GM18520 (cell line): Measurements from ENCODE around the gene RSRC1.
"Not testable (repeated sequence)": the region's sequence is repeated elsewhere in the genome, so short reads cannot be mapped to it uniquely, and the experiment has no call there.

Source experiments
- ATAC-seq: cut with Tn5 transposase; IDR thresholded peaks from one replicate; pipeline ENCODE4 v1.9.1; 2021; ENCODE audit not compliant: unreplicated experiment

RSRC1 gene

DNA sequence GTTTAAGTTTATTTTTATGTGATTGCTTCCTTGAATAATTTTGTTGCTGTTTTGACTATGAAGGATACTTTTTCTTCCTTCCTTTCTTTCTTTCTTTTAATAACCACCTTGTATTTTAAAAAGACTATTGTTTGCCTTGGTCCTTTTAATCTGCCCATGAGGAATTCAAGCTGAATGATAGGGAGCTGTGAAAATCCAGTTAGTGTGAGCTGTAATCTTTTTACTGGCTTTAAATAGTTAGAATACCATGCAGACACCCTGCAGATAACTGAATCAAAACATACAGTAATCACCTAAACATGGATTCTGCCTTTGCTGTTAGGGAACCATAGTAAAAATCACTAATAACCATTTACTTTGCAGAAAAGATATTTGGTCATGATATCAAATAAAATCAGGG lies 110.7 kb downstream of the RSRC1 start:
- no peak for ATAC-seq

DNA sequence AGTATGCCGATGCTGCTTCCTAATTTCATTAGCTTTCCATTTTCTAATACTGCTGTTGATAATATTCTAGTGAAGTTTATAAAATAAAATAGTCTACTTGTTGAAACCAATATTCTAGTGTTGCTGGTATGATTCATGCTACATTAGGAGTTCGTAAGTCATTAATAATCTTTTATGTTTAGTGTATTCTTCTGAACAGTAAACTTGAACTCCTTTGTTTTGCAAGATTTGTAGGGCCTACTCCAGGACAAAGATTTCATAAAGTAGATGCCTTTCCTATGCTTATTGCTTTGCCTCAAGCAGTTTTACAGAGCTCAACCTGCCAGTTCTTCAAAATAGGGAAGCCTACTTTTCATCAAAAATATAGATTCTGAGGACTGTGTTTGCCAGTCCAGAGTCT lies 111.5 kb downstream of the RSRC1 start:
- no peak for ATAC-seq

DNA sequence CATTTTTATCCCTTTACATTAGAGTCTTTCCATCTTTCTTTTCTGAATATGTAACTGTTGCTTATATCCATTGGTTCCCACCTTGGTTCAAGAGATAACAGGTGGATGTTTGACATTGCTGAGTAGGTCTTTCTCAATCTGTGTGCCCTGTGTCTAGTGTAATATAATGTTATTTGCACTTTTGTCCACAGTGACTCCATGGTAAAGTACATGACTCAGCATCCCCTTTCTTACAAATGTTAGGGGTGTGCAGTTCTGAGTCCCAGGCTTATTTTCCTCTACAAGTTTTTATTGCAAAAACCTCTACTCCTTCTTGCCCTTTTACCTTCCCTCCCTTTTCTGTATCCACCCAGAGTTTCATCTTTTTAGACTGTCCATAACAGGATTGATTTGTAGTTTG lies 116.5 kb downstream of the RSRC1 start:
- ATAC-seq = no peak

DNA sequence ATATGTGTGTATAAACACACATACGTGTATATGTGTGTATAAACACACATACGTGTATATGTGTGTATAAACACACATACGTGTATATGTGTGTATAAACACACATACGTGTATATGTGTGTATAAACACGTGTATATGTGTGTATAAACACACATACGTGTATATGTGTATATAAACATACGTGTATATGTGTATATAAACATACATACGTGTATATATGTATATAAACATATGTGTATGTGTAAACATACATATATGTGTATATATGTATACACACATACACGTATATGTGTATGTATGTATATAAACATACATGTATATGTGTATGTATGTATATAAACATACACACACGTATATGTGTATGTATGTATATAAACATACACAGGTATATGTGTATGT lies 119.1 kb downstream of the RSRC1 start:
- not testable (repeated sequence) for ATAC-seq

DNA sequence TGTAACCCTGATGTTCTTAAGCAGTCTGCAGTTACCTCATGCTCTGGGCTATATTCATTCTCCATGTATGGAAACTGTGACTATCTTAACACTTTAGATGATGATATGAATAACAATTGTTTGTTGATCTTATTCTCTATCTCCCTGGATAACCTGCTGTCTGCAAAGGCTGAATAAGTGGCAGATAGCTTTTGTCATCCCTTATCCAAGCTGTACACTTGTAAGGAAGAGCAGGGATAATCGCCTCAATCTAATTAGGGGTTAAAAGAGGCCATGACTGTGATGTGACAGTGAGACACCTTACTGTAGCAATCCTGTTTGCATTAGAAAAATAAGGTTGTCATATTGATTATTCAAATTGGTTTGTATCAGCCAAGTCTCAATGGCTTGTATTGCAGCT lies 123.9 kb downstream of the RSRC1 start:
- ATAC-seq = no peak

DNA sequence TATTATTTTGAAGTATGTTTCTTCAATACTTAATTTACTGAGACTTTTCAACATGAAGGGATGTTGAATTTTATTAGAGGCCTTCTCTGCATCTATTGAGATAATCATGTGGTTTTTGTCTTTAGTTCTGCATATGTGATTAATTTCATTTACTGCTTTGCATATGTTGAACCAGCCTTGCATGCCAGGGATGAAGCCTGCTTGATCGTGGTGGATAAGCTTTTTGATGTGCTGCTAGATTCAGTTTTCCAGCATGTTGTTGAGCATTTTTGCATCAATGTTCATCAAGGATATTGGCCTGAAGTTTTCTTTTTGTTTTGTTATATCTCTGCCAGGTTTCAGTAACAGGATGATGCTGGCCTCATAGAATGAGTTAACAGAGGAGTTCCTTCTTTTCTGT lies 134.4 kb downstream of the RSRC1 start:
- no peak for ATAC-seq

DNA sequence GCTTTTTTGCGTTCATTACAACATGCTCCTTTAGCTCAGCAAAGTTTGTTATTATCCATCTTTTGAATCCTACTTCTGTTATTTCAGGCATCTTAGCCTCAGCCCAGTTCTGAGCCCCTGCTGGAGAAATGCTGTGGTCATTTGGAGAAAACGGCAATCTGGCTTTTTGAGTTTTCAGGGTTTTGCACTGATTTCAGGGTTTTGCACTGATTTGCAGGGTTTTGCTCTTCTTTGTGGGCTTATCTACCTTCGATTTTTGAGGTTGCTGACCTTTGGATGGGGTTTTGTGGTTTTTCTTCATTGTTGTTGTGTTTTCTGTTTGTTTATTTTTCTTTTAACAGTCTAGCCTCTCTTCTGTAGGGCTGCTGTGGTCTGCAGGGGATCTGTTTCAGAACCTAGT lies 137.4 kb downstream of the RSRC1 start:
- no peak for ATAC-seq

- no peak for ATAC-seq
Observed at GRCh38 chr3:158248261-158248660, 138.4 kb downstream of the RSRC1 start.

DNA sequence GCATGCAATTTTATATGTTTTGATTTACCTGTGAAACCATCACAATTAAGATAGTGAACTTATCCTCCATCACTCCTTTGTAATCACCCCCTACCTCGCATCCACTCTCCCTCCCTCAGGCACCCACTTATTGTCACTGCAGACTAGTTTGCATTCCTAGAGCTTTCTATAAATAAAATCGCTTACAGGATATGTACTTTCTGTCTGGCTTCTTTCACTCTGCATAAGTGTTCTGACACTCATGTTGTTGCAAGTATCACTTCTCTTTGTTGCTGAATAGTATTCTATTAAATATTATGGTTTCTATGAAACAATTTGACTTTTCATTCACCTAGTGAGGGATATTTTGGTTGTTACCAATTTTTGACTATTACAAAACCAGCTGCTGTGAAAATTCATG lies 139.3 kb downstream of the RSRC1 start:
- peak; percentile 74 for ATAC-seq

DNA sequence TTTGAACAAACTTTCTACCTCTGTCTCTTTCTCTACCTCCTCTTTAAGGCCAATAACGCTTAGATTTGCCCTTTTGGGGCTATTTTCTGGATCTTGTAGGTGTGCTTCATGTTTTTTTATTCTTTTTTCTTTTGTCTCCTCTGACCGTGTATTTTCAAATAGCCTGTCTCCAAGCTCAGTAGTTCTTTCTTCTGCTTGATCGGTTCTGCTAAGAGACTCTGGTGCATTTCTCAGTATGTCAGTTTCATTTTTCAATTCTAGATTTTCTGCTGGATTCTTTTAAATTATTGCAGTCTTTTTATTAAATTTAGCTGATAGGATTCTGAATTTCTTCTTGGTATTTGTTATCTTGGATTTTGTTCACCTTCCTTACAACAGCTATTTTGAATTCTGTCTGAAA lies 148.7 kb downstream of the RSRC1 start:
- ATAC-seq = no peak

DNA sequence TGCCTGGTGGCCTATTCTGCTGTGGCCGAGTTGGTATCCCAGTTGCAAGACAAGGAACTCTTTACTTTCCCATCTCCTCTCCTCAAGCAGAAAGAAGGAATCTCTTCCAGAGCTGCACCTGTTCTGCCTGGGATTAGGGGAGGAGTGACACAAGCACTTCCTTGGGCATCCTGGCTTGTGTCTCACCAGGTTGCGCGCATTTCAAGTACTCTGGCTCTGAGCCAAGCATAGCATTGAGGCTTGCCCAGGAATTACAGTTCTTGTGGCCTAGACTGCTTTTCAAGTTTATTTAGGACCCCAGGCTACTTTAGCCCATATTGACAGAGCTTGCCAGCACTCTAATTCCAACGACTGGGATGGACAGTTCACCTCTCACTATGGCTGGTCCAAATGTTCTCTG lies 150.5 kb downstream of the RSRC1 start:
- no peak for ATAC-seq

DNA sequence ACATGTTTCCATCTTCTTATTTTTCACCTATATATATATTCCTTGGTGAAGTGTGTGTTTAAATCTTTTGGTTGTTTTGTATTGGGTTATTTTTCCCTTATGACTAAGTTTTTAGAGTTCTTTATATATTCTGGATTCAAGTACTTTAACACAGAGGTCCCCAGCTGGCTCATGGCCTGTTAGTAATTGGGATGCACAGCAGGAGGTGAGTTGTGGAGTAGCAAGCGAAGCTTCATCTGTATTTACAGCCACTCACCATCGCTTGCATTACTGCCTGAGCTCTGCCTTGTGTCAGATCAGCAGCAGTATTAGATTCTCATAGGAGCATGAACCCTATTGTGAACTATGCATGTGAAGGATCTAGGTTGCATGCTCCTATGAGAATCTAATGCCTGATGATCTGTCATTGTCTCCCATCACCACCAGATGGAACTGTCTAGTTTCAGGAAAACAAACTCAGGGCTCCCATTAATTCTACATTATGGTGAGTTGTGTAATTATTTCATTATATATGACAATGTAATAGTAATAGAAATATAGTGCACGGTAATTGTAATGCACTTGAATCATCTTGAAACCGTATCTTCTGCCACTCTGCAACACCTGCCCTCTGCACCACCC lies 151.6 kb downstream of the RSRC1 start:
- ATAC-seq = no peak

- no peak for ATAC-seq
Observed at GRCh38 chr3:158264894-158265293, 155.0 kb downstream of the RSRC1 start.

GRCh38 chr3:158267015-158267414 lies 157.1 kb downstream of the RSRC1 start:
- no peak for ATAC-seq

DNA sequence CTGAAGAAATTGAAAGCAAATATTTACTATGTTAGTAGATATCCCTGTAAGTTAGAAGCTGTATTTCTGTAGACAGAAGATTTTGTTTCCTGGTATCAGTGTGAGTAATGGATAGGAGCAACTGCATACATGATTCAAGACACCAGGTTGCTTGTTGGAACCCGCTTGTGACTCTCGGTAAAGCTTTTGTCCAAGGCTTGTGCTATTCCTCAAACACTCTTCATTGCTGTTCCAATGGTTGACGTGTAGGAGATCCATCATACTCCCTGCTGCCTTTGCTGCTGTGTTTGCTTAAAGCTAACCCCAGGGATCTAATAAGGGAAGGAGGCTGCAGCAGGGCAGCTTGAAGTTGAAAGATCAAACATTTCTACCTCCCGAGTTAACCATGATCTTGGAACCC lies 160.1 kb downstream of the RSRC1 start:
- no peak for ATAC-seq

DNA sequence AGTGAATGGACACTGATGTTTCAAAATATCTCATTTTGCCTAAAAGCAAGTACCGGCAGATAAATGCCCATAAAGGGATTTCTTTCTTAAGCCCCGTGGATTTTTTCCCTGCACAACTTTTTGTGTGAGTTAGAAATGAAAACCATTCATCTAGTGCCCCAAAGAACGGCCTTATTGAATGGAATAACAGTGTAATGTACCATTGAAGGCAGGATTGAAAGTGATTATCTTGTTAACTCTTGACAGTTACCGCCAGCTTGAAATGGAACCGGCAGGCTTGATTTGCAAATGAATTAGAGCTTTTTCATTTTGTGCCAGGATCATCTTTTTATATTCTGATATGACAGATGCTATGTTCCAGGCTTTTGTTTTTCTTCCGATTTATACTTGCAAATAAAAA lies 162.2 kb downstream of the RSRC1 start:
- no peak for ATAC-seq

DNA sequence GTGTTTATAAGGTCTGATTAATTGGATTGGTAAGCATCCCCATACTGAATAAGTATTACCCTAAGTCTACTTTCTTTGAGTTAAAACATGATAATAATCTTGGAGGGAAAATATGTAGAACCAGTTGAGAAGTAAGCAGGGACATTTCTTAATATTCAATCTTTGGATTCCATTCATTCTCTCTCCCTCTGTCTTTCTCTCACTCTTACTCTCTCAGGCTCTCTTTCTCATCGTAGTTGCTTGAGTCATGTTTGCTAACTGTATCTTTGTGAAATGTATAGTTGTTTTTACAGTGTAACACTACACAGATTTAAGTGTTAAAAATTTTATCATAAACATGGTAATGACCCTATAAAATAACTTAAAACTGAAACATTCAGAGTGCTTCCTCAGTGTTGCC lies 163.8 kb downstream of the RSRC1 start:
- no peak for ATAC-seq

GRCh38 chr3:158278187-158278586 lies 168.3 kb downstream of the RSRC1 start:
- no peak for ATAC-seq

- ATAC-seq = no peak
Observed at GRCh38 chr3:158279609-158280008, 169.7 kb downstream of the RSRC1 start.

DNA sequence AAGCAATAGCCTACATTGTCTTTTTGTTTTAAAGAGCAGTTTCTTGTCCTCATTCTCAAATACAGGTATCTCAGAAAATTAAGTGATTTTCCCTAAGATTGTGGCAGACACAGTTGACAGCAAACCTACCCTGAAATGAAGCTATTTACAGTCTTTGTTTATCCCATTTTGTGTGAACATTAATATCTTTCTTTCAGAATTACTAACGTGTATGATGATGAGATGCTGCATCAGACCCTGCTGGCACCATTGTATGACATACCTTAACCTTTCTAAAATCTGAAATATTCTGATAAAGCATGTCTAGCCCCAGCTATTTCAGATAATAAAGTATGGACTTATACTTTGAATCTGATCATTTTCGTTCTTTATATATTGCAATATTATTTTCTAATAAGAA lies 185.9 kb downstream of the RSRC1 start:
- no peak for ATAC-seq

GRCh38 chr3:158297940-158298339 lies 188.1 kb downstream of the RSRC1 start:
- ATAC-seq = no peak

DNA sequence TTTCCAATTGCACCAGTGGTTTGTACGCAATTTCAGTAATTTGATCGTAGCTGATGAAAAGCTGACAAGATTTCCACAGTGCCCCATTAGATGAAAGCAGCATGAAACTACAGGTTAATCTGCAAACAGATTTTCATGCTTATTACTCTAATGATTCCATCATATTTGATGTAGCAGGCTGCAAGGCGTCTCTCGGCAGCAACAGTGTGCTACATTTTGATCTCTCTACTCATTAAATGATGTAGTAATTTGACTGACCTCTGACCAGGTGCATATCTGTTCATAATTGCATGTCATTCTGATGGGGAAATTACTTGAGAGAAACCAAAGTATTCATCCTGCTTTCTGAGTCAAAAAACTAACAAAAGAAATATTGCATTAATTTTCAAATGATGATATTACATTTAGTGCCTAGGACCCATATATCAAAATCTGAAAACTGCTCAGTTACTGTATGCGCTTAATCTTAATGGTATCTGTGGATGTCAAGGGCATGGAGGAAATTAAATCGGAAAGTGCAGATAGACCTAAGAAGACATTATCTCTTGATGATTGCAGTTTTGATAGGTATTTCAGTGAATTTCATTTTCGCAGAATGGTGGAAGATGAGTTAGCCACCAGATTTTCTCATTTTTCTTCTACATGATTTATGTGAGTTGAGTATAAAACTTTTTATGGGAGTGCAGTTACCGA lies 198.5 kb downstream of the RSRC1 start:
- ATAC-seq = no peak

GRCh38 chr3:158312560-158313141 lies 202.8 kb downstream of the RSRC1 start:
- no peak for ATAC-seq
